ENCODE results near the gene C7. TPM values are rescaled to one million over a fixed set of nuclear protein-coding genes. Genes with fewer than 3 reads are reported as not detected.

Gene C7
- total and polyA plus RNA-seq, 5 donors from 2014 or later = not detected

DNA sequence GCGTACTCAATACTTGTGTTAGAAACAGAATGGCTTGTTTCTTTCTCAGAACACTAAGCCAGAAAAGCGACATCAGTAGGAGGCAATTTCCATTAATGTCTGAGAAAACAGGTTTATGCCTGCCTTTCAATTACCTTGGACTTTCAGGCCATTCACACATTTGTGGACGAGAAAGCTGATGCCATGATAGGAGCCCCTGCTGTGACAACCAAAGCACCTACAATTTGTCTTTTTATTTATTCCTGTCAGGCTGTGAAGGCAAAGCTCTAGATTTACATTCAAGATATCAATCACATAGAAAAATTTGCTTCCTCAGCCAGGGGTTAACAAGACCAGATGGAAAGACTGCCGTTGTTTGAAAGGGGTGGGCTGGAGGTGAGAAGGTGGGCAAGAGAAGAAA is 76.2 kb downstream of the C7 start:
- Histone ChIP-seq H3K9me3 (ENCODE audit: control insufficient read depth in 2 of 2, low read length in 2 of 2) (peaks cover 0 to 4% of the 10 kb centered on the region in 2 experiments), H3K27ac (ENCODE audit: insufficient read depth, low read length, poor library complexity, severe bottlenecking) (no peak overlapping the region), H3K36me3 (ENCODE audit: control insufficient read depth, insufficient read depth, low read length) (no peaks in the 10 kb centered on the region), H3K27me3 (ENCODE audit: control insufficient read depth, insufficient read depth, low read length) (no peaks in the 10 kb centered on the region), H3K4me3 (ENCODE audit: low read depth, low read length) (no peak overlapping the region), H3K4me1 (ENCODE audit: control insufficient read depth, insufficient read depth, low read length, poor library complexity, severe bottlenecking) (no peaks in the 10 kb centered on the region)
- H3K4me3 Mint-ChIP-seq = no peak overlapping the region
- DNase-seq = no peak
- no peak for ATAC-seq (ENCODE audit: low read depth in 2 of 2)
- H3K27ac Mint-ChIP-seq = no peak overlapping the region
- H3K4me1 Mint-ChIP-seq = no peaks in the 10 kb centered on the region
- peaks cover 0 to 9% (median 3%) of the 10 kb centered on the region in 7 donors for H3K9me3 Mint-ChIP-seq
- peaks cover 20% of the 10 kb centered on the region for H3K27me3 Mint-ChIP-seq
- H3K36me3 Mint-ChIP-seq = no peaks in the 10 kb centered on the region

DNA sequence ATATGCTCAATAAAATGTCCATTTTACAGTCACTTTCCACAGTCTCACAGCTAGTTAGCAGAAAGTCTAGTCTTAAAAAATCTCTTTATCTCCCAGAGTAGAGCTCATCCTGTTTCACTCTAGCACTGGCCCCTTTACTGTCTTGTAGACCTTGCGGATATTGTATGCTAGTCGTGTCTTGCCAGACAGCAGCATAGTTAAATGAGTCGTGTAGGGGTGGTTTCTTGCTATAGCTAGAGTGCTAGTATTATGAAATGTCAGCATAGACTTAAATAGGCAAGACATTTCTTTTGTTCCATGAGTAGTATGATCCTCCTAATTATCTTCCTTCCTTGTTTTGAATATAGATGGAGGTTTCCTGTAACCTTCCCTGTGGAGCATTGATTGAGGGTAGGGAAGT is 77.4 kb downstream of the C7 start:
- H3K4me3 Mint-ChIP-seq = no peak overlapping the region
- no peaks in the 10 kb centered on the region for H3K36me3 Mint-ChIP-seq
- Histone ChIP-seq H3K27me3 (ENCODE audit: control insufficient read depth, insufficient read depth, low read length) (no peaks in the 10 kb centered on the region), H3K36me3 (ENCODE audit: control insufficient read depth, insufficient read depth, low read length) (no peaks in the 10 kb centered on the region), H3K4me1 (ENCODE audit: control insufficient read depth, insufficient read depth, low read length, poor library complexity, severe bottlenecking) (no peaks in the 10 kb centered on the region), H3K9me3 (ENCODE audit: control insufficient read depth in 2 of 2, low read length in 2 of 2) (peaks cover 0 to 4% of the 10 kb centered on the region in 2 experiments), H3K27ac (ENCODE audit: insufficient read depth, low read length, poor library complexity, severe bottlenecking) (no peak overlapping the region), H3K4me3 (ENCODE audit: low read depth, low read length) (no peak overlapping the region)
- DNase-seq (no peak), ATAC-seq (ENCODE audit: low read depth in 2 of 2) (no peak)
- peaks cover 18% of the 10 kb centered on the region for H3K27me3 Mint-ChIP-seq
- no peaks in the 10 kb centered on the region for H3K4me1 Mint-ChIP-seq
- peaks cover 0 to 9% (median 3%) of the 10 kb centered on the region in 7 donors for H3K9me3 Mint-ChIP-seq
- no peak overlapping the region for H3K27ac Mint-ChIP-seq

DNA sequence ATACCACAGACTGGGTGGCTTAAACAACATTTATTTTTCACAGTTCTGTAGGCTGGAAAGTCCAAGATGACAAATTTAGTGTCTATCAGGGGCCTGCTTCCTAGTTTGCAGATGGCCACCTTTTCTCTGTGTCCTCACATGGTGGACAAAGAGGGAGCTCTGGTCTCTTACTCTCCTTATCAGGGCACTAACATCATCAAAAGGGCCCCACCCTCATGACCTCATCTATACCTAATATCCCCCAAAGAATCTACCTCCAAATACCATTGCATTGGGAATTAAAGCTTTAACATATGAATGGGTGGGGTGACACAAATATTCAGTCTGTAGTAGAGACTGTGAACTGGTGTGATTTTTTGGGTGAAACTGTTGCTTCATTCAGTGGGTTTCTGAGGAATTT is 78.1 kb downstream of the C7 start:
- H3K9me3 Mint-ChIP-seq = peaks cover 0 to 9% (median 2%) of the 10 kb centered on the region in 7 donors
- H3K4me1 Mint-ChIP-seq = no peaks in the 10 kb centered on the region
- Histone ChIP-seq H3K36me3 (ENCODE audit: control insufficient read depth, insufficient read depth, low read length) (no peaks in the 10 kb centered on the region), H3K9me3 (ENCODE audit: control insufficient read depth in 2 of 2, low read length in 2 of 2) (peaks cover 0 to 4% of the 10 kb centered on the region in 2 experiments), H3K27me3 (ENCODE audit: control insufficient read depth, insufficient read depth, low read length) (no peaks in the 10 kb centered on the region), H3K4me1 (ENCODE audit: control insufficient read depth, insufficient read depth, low read length, poor library complexity, severe bottlenecking) (no peaks in the 10 kb centered on the region), H3K27ac (ENCODE audit: insufficient read depth, low read length, poor library complexity, severe bottlenecking) (no peak overlapping the region), H3K4me3 (ENCODE audit: low read depth, low read length) (no peak overlapping the region)
- H3K36me3 Mint-ChIP-seq = no peaks in the 10 kb centered on the region
- ATAC-seq (ENCODE audit: low read depth in 2 of 2) (no peak), DNase-seq (no peak)
- peaks cover 16% of the 10 kb centered on the region for H3K27me3 Mint-ChIP-seq
- H3K4me3 Mint-ChIP-seq = no peak overlapping the region
- H3K27ac Mint-ChIP-seq = no peak overlapping the region

DNA sequence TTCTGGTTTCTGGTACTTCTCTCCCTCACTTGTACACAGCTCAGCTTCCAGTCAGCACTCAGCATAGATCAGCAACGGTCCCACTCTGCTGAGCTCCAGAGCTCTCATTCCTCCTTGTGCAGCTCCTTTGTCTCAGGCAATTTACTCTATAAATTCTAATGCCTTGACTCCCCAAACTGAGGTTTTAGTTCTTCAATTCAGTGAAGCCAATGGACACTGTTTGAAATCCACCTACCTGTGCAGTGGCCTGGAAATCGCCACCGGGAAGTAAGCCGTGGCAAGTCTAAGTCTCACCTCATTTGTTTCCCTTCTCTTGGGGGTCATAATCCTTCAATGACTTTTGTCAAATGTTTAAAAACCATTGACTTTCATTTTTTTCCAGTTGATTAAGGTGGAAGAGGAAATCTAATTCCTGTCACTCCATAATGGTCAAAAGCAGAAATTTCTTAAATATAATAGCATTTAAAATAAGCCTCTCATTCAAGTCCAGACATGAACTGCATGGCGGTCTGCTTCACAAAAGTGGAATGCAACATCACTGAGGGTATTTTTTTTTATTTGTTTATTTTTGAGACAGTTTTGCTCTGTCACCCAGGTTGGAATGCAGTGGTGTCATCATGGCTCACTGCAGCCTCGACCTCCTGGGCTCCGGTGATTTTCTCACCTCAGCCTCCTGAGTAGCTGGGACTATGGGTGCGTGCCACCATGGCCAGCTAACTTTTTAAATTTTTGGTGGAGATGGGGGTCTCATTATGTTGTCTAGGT is 79.6 kb downstream of the C7 start:
- Histone ChIP-seq H3K9me3 (ENCODE audit: control insufficient read depth in 2 of 2, low read length in 2 of 2) (peaks cover 0 to 4% of the 10 kb centered on the region in 2 experiments), H3K4me3 (ENCODE audit: low read depth, low read length) (no peak overlapping the region), H3K27me3 (ENCODE audit: control insufficient read depth, insufficient read depth, low read length) (no peaks in the 10 kb centered on the region), H3K36me3 (ENCODE audit: control insufficient read depth, insufficient read depth, low read length) (no peaks in the 10 kb centered on the region), H3K27ac (ENCODE audit: insufficient read depth, low read length, poor library complexity, severe bottlenecking) (no peak overlapping the region), H3K4me1 (ENCODE audit: control insufficient read depth, insufficient read depth, low read length, poor library complexity, severe bottlenecking) (no peaks in the 10 kb centered on the region)
- Mint-ChIP-seq H3K4me3 (no peak overlapping the region), H3K9me3 (peaks cover 0 to 9% (median 2%) of the 10 kb centered on the region in 7 donors), H3K4me1 (no peaks in the 10 kb centered on the region), H3K27me3 (peaks cover 20% of the 10 kb centered on the region), H3K36me3 (no peaks in the 10 kb centered on the region), H3K27ac (no peak overlapping the region)
- no peak for DNase-seq
- ATAC-seq (ENCODE audit: low read depth in 2 of 2) = no peak

DNA sequence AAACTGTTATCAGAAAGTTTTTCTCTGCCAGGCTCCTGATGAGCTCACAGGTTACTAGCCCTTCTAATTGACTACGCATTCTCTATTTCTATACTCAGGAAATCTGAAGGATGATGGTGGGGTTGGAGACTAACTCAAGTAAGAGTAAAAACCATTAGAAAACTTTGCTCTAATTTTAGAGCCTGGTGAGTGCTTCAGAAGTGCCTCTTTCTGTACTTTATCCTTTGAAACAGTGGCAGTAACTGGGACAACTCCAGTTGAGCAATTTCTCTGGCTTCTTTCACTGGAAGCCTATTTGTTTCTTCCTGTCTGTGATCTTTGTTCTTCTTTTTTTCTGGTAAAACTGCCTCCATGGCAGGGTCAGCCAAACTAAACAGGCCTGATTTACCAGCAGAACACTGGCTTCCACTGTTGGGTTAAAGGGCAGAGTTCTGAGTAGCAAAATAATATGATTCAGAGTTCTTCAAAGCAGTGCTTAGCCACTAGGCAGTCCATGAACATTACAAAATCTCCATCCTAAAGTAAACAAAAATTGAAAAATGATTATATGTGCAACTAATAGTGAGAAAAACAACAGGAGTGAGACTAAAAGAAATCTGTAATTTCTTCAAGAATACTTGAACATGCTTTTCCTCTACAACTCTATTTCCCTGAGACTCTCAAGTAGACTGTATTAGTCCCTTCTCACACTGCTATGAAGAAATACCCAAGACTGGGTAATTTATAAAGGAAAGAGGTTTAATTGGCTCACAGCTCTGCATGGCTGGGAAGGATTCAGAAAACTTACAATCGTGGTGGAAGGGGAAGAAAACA is 82.1 kb downstream of the C7 start:
- no peak for DNase-seq
- H3K4me3 Mint-ChIP-seq = no peak overlapping the region
- H3K27ac Mint-ChIP-seq = no peak overlapping the region
- H3K9me3 Mint-ChIP-seq = peaks cover 0 to 9% (median 1%) of the 10 kb centered on the region in 7 donors
- Histone ChIP-seq H3K36me3 (ENCODE audit: control insufficient read depth, insufficient read depth, low read length) (no peaks in the 10 kb centered on the region), H3K27ac (ENCODE audit: insufficient read depth, low read length, poor library complexity, severe bottlenecking) (no peak overlapping the region), H3K4me3 (ENCODE audit: low read depth, low read length) (no peak overlapping the region), H3K9me3 (ENCODE audit: control insufficient read depth in 2 of 2, low read length in 2 of 2) (peaks cover 0 to 4% of the 10 kb centered on the region in 2 experiments), H3K27me3 (ENCODE audit: control insufficient read depth, insufficient read depth, low read length) (no peaks in the 10 kb centered on the region), H3K4me1 (ENCODE audit: control insufficient read depth, insufficient read depth, low read length, poor library complexity, severe bottlenecking) (no peaks in the 10 kb centered on the region)
- peaks cover 9% of the 10 kb centered on the region for H3K27me3 Mint-ChIP-seq
- H3K4me1 Mint-ChIP-seq = no peaks in the 10 kb centered on the region
- no peak for ATAC-seq (ENCODE audit: low read depth in 2 of 2)
- no peaks in the 10 kb centered on the region for H3K36me3 Mint-ChIP-seq

DNA sequence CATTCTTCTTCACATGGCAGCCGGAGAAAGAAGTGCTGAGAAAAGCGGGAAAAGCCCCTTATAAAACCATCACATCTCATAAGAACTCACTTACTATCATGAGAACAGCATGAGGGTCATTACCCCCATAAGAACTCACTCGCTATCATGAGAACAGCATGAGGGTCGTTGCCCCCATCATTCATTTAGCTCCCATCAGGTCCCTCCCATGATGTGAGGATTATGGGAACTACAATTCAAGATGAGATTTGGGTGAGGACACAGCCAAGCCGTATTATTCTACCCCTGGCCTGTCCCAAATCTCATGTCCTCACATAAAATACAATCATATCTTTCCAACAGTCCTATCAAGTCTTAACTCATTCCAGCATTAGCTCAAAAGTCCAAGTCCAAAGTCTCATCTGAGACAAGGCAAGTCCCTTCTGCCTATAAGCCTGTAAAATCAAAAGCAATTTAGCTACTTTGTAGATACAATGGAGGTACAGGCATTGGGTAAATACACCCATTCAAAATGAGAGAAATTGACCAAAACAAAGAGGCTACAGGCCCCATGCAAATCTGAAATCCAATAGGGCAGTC is 82.8 kb downstream of the C7 start:
- Mint-ChIP-seq H3K27me3 (peaks cover 9% of the 10 kb centered on the region), H3K9me3 (peaks cover 0 to 5% (median 1%) of the 10 kb centered on the region in 7 donors), H3K36me3 (no peaks in the 10 kb centered on the region), H3K27ac (no peak overlapping the region), H3K4me1 (no peaks in the 10 kb centered on the region), H3K4me3 (no peak overlapping the region)
- Histone ChIP-seq H3K27me3 (ENCODE audit: control insufficient read depth, insufficient read depth, low read length) (no peaks in the 10 kb centered on the region), H3K9me3 (ENCODE audit: control insufficient read depth in 2 of 2, low read length in 2 of 2) (peaks cover 0 to 4% of the 10 kb centered on the region in 2 experiments), H3K27ac (ENCODE audit: insufficient read depth, low read length, poor library complexity, severe bottlenecking) (no peak overlapping the region), H3K4me3 (ENCODE audit: low read depth, low read length) (no peak overlapping the region), H3K36me3 (ENCODE audit: control insufficient read depth, insufficient read depth, low read length) (no peaks in the 10 kb centered on the region), H3K4me1 (ENCODE audit: control insufficient read depth, insufficient read depth, low read length, poor library complexity, severe bottlenecking) (no peaks in the 10 kb centered on the region)
- DNase-seq (no peak), ATAC-seq (ENCODE audit: low read depth in 2 of 2) (no peak)

DNA sequence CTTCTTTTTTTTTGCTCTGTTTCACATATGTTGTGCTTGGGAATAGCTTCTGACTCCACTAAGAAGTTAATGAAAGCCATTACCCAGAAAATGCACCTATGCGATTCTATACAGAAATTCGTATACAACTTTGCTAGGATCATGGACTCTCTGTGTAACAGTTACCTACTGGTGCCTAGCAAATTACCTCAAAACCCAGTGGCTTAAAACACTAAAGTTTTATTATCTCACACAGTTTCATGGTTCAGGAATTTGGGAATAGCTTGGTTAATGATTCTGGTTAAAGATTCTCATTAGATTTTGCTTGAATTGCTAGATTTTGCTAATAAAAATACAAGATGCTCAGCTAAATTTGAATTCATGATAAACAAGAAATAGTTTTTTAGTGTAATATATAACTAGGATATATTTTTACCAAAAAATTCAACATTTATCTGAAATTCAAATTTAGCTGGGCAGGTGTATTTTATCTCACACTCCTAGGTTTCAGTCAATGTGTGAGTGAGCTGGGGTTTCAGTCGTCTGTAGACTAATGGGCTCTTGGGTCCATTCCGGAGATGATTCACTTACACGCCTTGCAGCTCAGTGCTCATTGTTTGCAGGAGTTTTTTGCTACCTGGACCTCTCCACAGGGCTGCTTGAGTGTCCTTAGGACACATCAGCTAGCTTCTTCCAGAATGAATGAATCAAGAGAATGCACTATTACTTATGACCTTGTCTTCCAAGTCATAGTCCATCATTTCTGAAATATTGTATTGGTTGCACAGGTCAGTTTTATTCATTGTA is 86.7 kb downstream of the C7 start:
- Mint-ChIP-seq H3K4me1 (no peaks in the 10 kb centered on the region), H3K36me3 (no peaks in the 10 kb centered on the region)

More for the DNA sequence above, 86.7 kb downstream of the C7 start:
- ATAC-seq (ENCODE audit: low read depth in 2 of 2) (no peak), DNase-seq (no peak)
- Histone ChIP-seq H3K4me1 (ENCODE audit: control insufficient read depth, insufficient read depth, low read length, poor library complexity, severe bottlenecking) (no peaks in the 10 kb centered on the region), H3K9me3 (ENCODE audit: control insufficient read depth in 2 of 2, low read length in 2 of 2) (no peaks in the 10 kb centered on the region), H3K27ac (ENCODE audit: insufficient read depth, low read length, poor library complexity, severe bottlenecking) (no peak overlapping the region), H3K27me3 (ENCODE audit: control insufficient read depth, insufficient read depth, low read length) (peaks cover 2% of the 10 kb centered on the region), H3K36me3 (ENCODE audit: control insufficient read depth, insufficient read depth, low read length) (no peaks in the 10 kb centered on the region), H3K4me3 (ENCODE audit: low read depth, low read length) (no peak overlapping the region)
- H3K4me3 Mint-ChIP-seq = no peak overlapping the region
- H3K9me3 Mint-ChIP-seq = peaks cover 0 to 3% (median 0%) of the 10 kb centered on the region in 7 donors
- H3K27ac Mint-ChIP-seq = no peak overlapping the region
- peaks cover 6% of the 10 kb centered on the region for H3K27me3 Mint-ChIP-seq

Measured in CD4-positive, CD25-positive, alpha-beta regulatory T cell (primary cell).